Eye (tissue), 1 donor: ENCODE data around the gene VWC2L.

ENCODE experiments used
- DNase-seq: peaks from one replicate; pipeline ENCODE4 v3.0.0-alpha.2; 2015

VWC2L gene

DNA sequence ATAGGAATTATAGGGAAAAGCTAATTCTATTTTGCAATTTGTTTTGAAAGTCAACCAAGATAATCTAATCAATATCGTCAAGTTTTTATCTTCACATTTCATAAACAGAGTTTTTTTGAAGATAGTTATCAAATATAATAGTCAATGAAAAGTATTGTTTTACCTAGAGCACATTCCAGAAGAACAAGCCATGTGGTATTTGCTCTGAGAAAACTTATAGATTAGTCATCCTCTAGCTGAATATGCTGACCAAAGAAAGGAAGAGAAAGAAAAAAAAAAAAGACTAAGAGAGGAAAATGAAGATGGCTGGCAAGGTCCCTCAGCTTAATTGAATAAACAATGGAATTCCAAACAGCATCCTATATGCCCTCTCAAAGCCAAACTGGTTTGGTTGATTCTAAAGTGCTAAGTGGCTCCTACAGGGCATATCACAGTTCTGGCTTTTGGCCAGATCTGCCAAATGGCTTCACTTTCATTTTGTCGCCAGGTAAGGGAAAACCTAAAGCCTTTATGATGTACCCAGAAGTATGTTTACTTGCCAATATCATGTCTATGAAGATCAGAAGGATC, 132.6 kb downstream of the VWC2L start:
- DNase-seq, result no peak

DNA sequence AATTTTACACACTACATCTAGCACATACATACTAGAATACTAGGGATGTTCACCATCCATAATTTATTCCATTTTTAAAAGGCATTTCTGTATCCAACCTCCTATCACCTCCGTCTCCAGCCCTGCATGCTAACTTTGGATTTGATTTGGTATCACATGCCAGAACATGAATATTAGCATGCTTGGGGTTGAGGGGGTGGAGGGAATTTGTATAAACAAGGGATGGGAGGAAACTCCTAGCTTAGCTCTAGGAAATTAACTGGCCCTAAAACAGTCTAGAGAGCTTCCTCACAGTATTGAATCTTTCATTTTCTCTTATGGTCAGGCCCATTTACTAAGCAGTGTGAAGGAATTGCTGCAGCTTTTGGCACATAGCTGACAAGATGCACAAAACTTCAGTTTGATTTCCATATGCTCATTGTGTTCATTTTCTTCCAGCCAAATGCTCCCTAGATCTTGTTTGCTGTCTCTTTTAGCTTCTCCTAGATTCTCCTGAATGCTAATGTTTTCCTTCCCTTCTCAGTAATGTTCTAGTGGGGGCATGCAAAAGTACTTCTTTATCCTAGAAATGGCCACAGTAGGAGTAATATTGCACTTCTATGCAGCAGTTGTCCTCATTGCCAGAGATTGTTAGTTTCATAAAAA, 135.2 kb downstream of the VWC2L start:
- DNase-seq, result no peak

DNA sequence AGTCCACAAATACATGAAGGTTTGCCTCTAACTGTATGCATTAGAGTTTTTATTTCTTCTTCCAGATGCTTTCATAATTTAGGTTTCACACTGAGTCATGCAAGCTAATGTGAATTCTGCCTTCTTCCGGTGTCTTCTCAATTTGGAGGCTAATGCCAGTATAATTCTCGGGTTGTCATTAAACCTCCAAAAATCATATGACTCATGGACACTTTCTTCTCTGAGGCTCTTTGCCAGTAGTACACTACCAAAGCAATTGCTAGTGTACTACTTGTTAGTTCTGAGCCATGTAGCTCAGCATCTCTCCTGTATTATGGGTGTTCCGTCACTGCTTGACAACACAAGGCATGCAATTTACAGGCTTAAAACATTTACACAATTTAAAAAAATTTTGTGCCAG, 137.1 kb downstream of the VWC2L start:
- no peak for DNase-seq

DNA sequence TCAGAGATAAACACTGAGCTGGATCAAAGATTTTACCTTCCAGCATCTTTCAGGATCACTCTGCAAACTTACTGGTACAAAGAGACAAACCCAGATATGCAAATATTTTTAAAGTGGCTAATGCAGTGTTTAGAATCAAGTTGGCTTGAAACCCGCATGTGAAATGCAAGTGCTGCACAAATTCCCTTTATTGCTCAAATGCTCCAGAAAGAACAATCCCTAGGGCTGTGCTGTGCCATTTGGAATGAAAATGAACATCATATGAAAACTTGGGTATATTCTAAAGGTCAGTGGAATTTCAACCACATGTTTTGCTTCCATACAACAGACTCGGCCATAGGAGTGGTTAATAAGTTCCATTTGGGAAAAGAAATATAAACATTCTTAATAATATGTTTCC, 139.1 kb downstream of the VWC2L start:
- peak; percentile 46 for DNase-seq

DNA sequence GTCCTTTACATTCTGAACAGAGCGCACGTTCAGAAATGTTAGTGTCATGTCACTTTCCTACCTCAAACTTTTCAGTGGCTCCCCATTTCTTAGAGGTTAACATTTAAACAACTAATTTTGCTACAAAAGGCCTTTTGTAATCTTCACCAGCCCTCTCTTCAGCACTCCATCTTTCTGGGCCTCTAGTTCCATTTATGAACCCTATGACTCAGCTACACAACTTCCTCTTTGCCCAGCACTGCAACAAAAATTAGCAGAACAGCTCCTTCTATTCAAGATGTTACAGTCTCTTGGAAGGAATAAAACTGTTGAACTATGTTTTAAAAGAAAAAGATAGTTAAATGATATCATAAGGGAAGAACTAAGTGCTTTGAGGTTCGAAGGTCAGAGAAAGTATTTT, 139.9 kb downstream of the VWC2L start:
- no peak for DNase-seq

DNA sequence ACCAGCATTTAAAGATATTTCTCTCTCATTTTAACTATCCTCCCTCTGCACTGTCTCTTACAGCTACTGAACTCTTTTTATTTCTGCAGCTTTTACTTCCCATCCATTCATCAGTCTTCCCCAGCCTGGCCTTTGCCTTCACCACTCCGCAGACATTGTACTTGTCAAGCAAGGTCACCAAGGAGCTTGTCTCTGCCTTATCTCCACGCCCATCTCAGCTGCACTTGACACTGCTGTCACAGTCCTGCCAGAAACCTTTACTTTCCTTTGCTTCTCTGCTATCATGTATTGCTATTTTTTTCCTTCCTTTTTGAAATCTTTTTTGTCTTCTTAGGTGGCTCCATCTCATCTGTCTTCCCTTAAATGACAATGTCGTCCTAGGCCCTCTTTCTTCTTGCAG, 147.0 kb downstream of the VWC2L start:
- DNase-seq, result no peak

DNA sequence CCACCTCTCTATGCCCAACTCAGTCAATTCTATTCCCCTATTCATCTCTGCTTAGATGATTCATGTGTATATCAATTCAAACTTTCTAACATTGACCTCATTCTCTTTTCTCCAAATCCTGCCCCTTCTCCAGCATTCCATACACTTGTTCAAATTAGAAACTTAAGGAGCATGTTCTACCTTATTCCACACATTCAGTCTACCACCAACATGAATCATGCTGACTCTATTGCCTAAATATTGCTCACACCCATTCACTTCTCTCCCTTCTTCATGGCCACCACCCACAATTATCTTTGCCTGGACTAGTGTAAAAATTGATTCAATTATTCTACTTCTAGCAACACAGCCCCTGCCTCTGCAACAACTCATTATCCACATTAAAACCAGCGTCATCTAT, 147.5 kb downstream of the VWC2L start:
- DNase-seq, result no peak

DNA sequence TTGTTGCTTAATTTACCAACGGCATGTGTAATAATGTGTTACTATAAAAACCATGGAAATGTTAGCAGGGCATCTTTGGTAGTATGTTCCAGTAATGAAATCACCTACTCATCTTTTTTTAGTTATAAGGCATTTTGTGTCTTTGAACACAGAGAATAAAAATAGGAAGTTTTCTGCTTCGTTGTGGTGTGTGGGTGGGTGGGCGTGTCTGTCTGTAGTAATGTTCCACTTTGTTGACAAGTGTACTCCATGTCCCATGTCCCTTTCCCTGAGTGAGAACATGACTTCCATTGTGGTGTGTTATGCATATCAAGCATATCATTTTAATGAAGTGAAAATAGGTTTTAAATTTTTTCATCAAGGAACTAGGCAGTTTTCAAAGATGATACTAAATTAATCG, 149.3 kb downstream of the VWC2L start:
- DNase-seq, result no peak

DNA sequence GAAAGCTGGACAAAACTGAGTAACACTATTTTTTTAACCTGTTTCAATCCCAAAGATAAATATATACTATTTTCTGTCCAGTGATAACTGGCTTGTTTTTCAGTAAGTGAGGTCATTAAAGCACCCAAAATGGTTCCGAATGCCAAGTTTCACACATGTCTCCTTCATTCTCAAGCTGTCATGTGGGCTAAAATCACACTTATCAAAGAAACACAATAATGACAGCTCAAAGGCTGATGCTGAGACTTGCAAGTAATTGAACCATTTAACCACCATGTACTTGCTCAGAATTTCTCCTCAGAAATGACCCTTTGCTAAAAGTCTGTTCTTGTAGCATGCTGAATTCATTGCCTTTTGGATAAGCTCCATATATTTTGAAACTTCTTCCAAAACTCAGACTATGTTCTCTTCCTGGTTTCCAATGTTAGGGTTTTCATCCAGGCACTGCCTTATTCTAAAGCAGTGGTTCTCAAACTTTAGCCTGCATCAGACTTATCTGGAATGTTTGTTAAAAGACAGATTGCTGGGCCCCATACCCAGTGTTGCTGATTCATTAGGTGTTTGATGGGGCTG, 149.8 kb downstream of the VWC2L start:
- no peak for DNase-seq

DNA sequence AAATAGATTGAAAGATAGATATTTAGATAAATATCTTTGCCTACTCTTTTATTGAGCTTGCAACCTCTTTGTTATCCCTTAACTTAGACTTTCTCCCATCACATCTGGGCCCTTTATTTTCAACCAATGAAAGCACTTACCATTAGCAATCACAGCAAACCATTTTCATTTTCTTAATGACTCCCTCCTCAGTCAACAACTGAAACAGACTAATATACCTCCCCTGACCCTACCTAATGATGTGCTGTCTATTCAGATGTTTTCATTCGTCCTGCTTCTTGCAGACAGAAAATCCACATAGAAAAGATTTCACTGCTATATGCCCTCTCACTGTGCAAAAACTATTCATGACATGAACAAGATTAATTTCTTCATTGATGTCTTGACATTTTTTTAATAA, 154.4 kb downstream of the VWC2L start:
- DNase-seq, result no peak

DNA sequence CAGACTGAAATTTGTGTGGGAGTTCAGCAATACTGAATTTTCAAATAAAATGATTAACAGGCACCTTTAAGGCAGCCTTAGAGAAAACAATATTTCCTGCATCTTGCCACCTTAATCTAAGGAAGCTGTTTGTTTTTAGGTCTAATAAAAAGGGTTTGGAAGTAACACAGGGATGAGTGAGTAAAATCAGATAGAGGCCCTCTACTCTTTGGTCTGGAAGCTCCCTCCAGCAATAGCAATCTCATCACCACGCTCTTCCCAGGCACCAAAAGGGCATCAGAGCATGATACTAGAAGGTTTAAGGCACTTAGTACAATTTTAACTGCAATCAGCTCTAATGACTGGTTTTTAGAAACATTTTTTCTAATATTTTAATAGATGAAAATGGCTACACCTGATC, 155.6 kb downstream of the VWC2L start:
- DNase-seq, result no peak

DNA sequence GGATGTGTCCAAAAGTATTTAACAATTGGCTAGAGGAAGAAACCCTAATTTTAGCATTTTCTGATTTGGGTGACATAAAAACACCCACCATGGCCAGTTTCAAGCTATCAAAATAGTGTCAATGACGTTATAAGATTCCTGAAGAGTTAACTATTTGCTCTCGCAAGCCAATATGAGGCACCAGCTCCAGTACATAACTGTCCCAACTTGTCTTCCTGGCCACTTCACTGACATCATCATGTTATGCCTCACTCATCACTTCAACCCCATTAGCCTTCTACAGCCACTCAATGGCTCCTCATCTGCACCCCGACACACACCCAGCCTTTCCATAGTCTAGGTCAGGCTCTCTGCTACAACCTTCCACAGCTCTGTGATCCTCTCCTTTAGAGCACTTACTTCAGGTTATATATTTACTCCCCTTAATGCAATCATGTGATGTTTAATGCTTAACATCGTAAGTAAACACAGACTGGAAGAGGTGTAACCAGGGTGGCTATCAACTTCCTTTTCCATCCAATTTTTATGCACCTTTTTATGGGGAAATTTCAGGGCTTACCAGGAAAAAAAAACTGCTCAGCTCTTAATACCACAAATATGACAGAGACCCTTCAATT, 158.7 kb downstream of the VWC2L start:
- DNase-seq, result no peak

DNA sequence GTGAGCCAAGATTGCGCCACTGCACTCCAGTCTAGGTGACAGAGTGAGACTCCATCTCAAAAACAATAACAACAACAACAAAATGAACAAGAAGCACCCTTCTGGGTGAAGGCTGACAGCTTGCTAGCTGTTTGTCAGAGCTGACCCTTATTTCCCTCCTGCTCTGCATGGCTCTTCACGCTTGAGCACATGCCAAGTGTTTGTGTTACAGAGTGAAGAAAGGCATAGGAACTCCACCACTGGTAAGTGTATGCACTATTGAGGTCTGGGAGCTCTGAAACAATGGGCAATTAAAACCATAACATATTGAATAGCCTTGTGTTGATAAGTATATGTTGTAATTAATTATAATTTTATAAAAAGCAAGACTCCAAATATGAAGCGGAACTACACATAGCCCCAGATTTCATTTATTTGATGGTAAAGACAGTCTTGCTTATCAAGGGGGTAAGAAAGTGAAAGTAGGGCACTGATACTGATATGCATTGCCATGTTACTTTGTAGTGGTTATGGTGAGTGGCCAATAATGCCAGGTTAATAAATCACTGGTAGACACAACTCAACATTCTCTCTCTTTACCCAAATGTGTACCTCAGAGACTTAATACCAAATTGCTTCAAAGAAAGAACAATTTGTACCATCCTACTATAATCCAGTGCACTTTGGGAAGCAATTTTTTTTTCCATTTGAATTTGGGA, 163.4 kb downstream of the VWC2L start:
- DNase-seq, result peak; percentile 64

DNA sequence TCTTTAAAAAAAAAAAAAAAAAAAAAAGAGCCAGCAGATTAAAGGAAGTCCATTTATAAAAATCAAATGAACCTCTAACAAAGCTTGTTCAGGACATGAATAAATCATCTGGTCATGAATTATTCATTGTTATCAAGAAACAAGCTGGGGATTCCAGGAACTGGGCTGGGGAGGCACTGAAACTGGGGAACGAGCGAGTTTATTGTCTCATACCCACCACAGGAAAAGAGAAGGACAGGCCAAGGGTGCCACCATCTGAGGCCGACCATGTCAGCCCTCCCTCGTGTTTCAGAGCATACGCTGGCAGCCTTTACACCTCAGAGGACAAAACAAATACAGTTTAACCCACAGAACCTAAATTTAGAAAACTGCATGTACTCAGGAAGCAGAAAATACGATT, 164.2 kb downstream of the VWC2L start:
- DNase-seq, result peak; percentile 64

DNA sequence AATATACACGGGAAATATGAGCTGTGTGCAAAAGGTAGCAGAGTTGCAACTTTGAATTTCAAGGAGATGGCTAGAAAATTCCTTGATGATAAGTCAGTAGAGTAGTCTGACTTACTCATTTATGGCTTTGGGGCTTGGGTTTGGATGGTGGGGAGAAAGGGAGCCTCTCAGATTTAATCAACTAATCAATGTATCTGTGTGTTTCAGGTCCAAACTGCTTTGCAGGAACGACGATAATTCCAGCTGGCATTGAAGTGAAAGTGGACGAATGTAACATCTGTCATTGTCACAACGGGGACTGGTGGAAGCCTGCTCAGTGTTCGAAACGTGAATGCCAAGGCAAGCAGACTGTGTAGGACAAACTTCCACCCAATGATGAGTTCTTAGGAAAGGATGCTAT, 164.6 kb downstream of the VWC2L start:
- no peak for DNase-seq

DNA sequence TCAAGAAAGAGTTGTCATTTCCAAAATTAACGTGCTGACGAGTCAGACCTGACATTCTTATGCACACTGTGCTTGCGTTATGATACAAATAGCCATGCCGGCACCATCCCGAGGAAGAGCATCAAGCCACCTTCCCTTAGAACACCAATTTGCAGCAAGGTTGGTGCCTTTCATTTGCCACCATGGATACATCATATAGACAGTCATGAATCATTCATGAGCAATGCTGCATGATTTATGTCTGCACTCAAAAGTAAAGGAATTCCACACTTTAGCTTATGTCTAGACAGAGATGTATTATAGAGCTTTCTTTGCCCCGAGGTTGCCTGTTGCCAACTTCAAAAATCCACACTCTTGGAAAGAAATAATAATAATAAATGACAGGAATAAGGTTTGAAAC, 166.9 kb downstream of the VWC2L start:
- peak; percentile 52 for DNase-seq

DNA sequence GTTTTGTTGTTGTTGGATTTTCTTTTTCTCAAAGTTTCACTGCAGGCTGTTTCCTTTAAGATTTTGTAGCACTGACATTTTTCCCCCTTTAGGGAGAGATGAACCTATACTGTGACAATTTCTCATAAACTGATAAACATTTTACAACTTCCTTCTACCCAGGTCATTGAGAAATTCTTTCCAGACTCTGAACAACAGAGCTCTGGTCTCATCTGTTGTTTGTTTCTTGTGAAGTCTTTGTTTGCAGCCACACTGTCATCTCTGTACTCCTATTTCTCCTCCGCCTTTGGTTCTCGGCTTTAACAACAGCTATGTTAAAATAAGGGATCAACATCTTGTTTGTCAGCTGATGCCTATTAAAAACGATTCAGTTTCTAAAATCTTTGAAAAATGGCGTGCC, 167.6 kb downstream of the VWC2L start:
- no peak for DNase-seq

DNA sequence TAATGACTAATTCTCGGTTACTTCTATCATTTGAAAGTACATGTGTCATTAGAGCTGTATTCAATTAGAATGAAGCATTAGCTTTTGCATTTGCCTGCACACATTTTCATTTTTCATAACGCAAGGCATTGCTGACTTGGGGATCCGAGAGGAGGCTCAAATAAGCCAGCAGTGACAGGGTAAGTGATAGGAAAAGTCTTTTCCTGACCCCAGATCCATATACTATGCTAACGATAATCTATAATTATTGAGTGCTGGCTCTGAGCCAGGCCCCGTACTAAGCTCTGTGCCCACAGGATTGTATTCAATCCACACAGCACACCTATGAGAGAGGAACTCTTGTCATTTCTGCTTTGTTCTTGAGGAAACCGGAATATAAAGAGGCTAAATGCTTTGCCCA, 168.2 kb downstream of the VWC2L start:
- DNase-seq, result no peak

DNA sequence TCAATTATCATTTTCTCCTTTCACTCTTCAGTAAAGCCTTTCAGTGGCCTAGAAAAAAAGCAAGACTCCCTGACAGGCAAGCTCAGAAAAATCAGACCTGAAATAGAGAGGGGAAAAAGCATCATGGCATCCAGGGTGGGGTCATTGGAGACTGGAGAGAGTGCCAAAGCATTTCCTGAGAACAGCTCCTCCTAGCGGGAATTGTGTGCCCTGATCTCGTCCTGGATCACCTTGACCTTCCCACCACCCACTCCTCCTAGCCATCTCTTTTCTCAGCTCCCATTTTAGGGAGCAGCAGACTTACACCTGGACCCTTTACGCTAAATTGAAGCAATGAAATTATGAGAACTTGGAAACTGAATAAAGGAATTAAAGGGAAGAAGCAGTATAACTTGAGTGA, 176.6 kb downstream of the VWC2L start:
- DNase-seq, result no peak

DNA sequence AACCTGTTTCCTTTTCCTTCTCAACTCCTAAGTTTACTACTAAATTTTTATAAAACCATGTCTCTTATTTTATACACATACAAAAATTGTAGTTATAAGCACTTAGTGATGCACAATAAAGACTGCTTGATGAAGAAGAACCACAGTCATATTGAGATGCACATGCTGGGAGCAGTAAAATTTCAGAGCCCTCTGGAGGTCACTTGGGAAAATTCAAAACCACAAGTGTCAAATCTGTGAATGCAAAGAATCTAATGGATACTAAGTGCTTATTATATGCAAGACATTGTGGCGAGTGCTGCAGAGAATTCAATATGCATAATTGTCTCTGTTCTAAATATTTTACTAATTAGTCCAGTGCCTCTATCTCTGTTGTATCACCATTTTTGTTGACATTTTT, 180.5 kb downstream of the VWC2L start:
- no peak for DNase-seq

DNA sequence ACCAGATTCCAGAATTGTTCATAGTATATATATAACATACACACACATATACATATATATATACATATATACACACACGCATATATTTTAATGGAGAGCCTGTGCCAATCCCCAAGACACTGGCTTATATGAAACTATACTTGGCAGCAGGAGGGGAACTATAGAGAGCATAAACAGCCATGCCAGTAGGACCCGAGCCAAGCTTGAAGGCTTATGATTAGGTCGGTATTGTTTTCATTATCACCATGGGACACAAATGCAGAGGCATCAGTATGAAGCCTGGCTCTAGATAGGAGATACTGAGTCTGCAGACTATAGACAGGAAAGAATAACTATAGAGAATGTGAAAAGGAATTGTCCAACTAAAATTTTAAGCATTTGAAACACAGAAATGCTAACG, 181.2 kb downstream of the VWC2L start:
- DNase-seq, result no peak

DNA sequence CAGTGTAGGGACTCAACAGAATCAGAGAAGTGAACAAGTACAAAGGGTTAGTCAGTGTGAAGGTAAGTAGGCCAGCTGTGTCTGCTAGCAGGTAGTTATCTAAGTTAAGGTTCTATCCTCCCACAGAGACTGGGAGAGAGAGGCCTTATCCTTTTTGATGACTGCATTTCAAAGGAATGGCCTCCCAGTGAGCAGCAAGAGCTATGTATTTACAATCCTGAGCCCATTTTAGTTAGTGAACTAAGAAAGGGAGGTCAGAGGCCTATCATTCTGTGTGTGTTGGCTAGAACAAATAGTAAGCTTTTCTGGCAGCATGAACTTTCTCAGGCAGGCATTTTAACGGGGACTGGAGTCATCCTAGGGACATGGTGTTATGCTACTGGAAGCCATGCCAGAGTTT, 182.9 kb downstream of the VWC2L start:
- DNase-seq, result peak; percentile 35

DNA sequence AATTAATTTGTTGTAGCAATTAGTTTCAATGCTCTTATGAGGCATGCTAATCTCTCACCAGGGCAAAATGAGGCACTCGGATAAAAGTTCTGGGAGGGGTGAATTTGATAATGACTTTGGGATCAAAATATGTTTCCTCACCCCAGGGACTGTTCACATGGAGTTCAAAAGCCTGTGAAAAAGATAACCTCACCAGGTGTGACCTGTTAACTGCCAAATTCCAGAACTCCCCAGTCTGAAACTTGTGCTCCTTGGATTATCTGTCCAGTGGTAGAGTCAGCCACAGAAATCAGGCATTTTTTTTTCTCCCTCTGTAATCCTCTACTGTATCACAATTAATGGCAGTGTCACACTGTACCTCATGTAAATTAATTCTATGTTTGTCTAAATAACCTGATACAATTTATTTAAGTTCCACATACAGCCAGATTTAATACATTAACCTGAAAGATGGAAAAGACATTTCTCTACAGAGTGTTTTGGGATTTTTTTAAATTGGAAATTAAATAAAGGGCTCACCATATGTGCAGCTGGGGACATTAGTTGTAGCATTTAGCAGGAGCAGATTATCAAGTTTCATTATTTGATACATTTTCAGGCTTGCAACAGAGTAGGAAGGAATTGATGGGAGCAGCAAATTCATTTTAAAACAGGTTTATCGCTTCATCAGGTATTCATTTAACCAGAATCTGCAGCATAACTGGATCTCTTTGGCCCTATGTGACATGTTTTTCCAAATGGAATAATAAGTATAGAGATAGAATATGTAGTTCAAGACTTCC, 191.2 kb downstream of the VWC2L start:
- no peak for DNase-seq
